Hepatic stellate cell (primary cell): ENCODE results near the gene TTYH2.
"Not testable (repeated sequence)": the region's sequence is repeated elsewhere in the genome, so short reads cannot be mapped to it uniquely, and the experiment has no call there.

Source experiments
- DNase-seq: peaks from one replicate; pipeline ENCODE4 v3.0.0; 2011; ENCODE audit warnings: low spot score

Gene TTYH2, protein sequence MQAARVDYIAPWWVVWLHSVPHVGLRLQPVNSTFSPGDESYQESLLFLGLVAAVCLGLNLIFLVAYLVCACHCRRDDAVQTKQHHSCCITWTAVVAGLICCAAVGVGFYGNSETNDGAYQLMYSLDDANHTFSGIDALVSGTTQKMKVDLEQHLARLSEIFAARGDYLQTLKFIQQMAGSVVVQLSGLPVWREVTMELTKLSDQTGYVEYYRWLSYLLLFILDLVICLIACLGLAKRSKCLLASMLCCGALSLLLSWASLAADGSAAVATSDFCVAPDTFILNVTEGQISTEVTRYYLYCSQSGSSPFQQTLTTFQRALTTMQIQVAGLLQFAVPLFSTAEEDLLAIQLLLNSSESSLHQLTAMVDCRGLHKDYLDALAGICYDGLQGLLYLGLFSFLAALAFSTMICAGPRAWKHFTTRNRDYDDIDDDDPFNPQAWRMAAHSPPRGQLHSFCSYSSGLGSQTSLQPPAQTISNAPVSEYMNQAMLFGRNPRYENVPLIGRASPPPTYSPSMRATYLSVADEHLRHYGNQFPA

GRCh38 chr17:74212913-74213791, at the start of gene TTYH2:
Gene TTYH2, plus strand, starts transcription at chr17:74213571. Its CDS starts 17 bp downstream, at chr17:74213588.
- DNase-seq = peak; percentile 91

DNA sequence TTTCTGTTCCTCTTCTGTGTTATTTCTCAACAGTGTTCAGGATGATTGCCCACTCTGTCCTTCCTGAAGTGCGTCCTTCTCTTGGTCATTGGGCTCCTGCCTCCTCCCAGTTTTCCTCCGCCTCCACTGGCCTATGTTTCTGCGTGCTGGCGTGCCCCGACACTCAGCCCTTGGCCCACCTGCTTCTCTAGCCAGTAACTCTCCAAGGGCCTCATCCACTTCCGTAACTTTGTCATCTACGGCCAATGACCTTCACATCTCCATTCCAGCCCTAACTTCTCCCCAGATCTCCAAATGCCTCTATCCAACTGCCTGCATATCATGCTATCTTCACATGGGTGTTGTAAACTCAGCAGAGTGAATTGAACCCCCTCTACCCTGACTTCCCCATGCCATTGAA, 49.5 kb upstream of the TTYH2 start:
- DNase-seq = no peak

- no peak for DNase-seq
Observed at GRCh38 chr17:74164446-74165045, 48.8 kb upstream of the TTYH2 start.

- DNase-seq = no peak
Observed at GRCh38 chr17:74165797-74166365, 47.5 kb upstream of the TTYH2 start.

GRCh38 chr17:74170924-74171323, 42.4 kb upstream of the TTYH2 start:
- DNase-seq = no peak

GRCh38 chr17:74172700-74173099, 40.7 kb upstream of the TTYH2 start:
- DNase-seq = no peak

DNA sequence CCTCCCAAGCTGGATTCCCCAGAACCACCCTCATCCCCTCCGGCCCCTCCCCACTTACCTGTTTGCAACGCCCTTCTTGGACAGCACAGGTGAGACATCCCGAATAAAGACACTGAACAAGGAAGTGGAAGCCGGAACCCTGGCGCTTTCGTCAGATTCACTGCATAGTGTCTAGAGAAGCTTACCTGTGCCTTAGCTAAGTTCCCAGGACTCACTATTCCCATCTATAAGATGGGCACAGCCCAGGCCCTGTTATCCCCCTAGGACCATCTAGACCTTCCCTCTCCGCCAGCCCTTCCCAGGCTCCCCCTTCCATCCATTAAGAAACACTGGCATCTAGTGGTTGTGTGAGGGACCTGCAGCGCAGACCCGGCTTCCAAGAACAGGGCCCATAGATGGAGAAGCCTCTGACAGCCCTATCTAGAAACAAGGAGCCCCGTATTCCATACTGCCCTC, 36.8 kb upstream of the TTYH2 start:
- DNase-seq = peak; percentile 64

- DNase-seq = no peak
Observed at GRCh38 chr17:74177018-74177450, 36.3 kb upstream of the TTYH2 start.

- DNase-seq = no peak
Observed at GRCh38 chr17:74179576-74179975, 33.8 kb upstream of the TTYH2 start.

- no peak for DNase-seq
Observed at GRCh38 chr17:74180336-74180735, 33.0 kb upstream of the TTYH2 start.

GRCh38 chr17:74181341-74181740, 32.0 kb upstream of the TTYH2 start:
- no peak for DNase-seq

DNA sequence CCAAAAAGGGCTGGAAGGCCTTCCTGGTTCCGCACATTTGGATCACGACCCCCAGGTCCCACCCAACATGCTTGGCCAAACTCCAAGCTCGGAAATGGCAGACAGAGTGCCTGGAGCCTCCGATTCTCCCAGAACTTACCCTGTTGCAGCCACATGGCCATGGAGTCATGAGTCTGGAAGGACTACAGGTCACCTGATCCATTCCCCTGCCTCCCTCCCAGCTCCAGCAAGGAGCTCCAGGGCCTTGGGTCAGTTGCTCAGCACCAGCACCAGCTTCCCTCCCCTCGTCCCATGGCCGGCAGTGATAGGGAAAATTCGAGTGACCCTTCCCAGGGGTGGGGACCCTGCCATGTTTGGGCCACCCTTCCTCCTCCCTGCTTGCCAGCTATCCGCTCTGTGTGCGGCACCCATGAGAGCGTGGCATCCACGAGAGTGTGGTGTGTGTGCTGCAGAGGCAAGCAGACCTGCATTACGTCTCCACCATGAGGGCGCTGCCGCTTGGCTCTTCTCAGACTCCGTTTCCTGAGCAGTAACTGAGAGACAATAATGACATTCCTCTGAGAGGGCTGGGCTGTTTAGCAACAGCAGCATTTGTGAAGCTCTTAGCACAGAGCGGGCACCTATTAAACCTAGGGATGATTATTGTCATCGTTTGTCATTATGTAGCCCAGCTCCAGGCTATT, 31.2 kb upstream of the TTYH2 start:
- DNase-seq = no peak

- no peak for DNase-seq
Observed at GRCh38 chr17:74183411-74183810, 30.0 kb upstream of the TTYH2 start.

DNA sequence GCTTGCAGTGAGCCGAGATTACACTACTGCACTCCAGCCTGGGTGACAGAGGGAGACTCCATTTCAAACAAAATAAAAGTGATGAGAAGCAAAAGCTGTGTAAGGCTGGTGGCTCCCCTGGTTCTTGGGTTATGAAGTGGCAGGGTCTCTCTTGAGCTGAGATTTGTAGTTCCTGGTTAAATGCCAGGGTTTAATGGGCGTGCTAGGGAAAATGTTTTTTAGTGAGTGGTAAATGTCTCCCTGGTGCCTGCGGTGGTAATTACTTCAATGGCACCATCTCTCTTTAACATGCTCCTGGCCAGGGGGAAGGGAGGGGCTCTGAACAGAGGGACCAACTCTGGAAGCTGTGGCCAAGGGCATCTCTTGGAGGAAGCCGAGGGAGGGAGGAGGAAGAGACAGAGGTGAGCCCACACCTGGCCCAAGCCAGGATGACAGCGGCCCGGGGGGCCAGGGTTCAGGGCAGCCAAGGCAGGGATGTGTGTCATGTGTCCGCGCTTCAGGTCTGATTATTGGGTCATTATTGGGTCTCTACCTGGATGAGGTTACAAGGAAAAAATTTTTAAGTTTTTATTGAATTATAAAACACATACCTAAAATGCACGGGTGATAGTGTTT, 27.7 kb upstream of the TTYH2 start:
- no peak for DNase-seq

DNA sequence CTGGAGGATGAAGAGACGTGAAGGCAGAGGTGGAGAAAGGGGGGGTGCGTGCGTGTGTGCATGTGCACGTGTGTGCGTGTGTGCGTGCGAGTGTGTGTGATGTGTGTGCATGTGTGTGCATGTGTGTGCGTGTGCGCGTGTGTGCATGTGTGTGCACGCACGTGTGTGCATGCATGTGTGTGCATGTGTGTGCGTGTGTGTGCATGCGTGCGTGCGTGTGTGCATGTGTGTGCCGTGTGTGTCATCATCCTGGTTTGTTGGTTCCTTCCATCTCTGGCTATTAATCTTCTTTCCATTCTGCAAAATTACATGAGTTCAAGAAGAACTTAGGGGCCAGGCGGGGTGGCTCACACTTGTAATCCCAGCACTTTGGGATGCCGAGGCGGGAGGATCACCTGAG, 26.9 kb upstream of the TTYH2 start:
- DNase-seq = no peak

GRCh38 chr17:74187761-74188160, 25.6 kb upstream of the TTYH2 start:
- no peak for DNase-seq

GRCh38 chr17:74188687-74189086, 24.7 kb upstream of the TTYH2 start:
- not testable (repeated sequence) for DNase-seq

DNA sequence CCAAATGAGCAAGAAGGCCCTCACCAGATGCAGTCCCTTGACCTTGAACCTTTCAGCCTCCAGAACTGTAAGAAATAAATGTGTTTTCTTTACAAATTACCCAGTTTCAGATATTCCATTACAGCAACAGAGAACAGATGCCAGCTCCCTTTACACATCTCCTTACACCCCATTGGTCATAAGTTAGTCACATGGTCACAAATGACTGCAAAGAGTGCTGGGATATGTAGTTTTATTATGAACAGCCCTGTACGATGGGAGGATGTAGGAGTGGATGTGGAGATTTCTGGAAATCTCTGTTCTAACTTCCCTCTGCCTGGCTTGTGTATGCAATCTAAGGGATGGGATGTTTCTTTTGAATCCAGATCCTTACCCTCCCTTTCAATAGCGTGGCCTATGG, 23.2 kb upstream of the TTYH2 start:
- DNase-seq = peak; percentile 69

- DNase-seq = no peak
Observed at GRCh38 chr17:74190807-74191406, 22.5 kb upstream of the TTYH2 start.
